WTC11 (cell line): ENCODE results near the gene EML6. TPM values are rescaled to one million over a fixed set of nuclear protein-coding genes. Genes with fewer than 3 reads are reported as not detected.
"Not testable (repeated sequence)": the region's sequence is repeated elsewhere in the genome, so short reads cannot be mapped to it uniquely, and the experiment has no call there.

Source experiments
- ATAC-seq: fragments of 200-7000 bp; cut with Tn5 transposase; 2 replicates; pipeline ENCODE4 v1.10.0; 2021; ENCODE audit warnings: mild to moderate bottlenecking, moderate library complexity
- CTCF ChIA-PET: fragments of 300-600 bp; sonication (Branson Sonifier 250); formaldehyde crosslinking; loops from one replicate; lab custom pipeline; 2021; ENCODE audit warnings: antibody characterized with exemption; lab: Charles Lee
- POLR2A ChIA-PET: fragments of 350-600 bp; sonication (Branson Sonifier 250); formaldehyde crosslinking; loops from one replicate; lab custom pipeline; 2021; ENCODE audit warnings: antibody characterized with exemption; lab: Charles Lee
- DNase-seq: peaks from one replicate; pipeline ENCODE4 v3.0.0; 2021; ENCODE audit warnings: low spot score
- H3K27ac Mint-ChIP-seq: 2 replicates; pipeline ENCODE4 v1.8.0; 2021; ENCODE audit warnings: mixed read lengths
- H3K27me3 Mint-ChIP-seq: 2 replicates; pipeline ENCODE4 v1.8.0; 2021; ENCODE audit warnings: low read depth, mild to moderate bottlenecking, moderate library complexity, mixed read lengths
- H3K36me3 Mint-ChIP-seq: 2 replicates; pipeline ENCODE4 v1.8.0; 2021; ENCODE audit warnings: mixed read lengths
- H3K4me1 Mint-ChIP-seq: 2 replicates; pipeline ENCODE4 v1.8.0; 2022; ENCODE audit warnings: mixed read lengths
- H3K4me3 Mint-ChIP-seq: 2 replicates; pipeline ENCODE4 v1.8.0; 2021; ENCODE audit warnings: mild to moderate bottlenecking, moderate library complexity, mixed read lengths
- H3K9me3 Mint-ChIP-seq: 2 replicates; pipeline ENCODE4 v1.8.0; 2021; ENCODE audit warnings: mixed read lengths
- CBFB ChIP-seq: sonication (generic); formaldehyde crosslinking; IDR thresholded peaks from 2 replicates; pipeline ENCODE4 v1.8.1; 2022; ENCODE audit warnings: mild to moderate bottlenecking, low read depth, missing genetic modification reagents
- ELF4 ChIP-seq: sonication (generic); formaldehyde crosslinking; IDR thresholded peaks from 2 replicates; pipeline ENCODE4 v1.8.1; 2022; ENCODE audit warnings: low read depth, mild to moderate bottlenecking, moderate library complexity, missing genetic modification reagents
- MXD4 ChIP-seq: fragments of 250-450 bp; sonication (Bioruptor Pico); IDR thresholded peaks from 2 replicates; pipeline ENCODE4 v1.8.0; 2021; ENCODE audit warnings: mild to moderate bottlenecking, moderate library complexity, borderline replicate concordance
- MYBL2 ChIP-seq: sonication (generic); formaldehyde crosslinking; IDR thresholded peaks from 2 replicates; pipeline ENCODE4 v1.8.1; 2023; ENCODE audit warnings: mild to moderate bottlenecking, moderate library complexity, missing genetic modification reagents
- NFE2L1 ChIP-seq: sonication (generic); formaldehyde crosslinking; IDR thresholded peaks from 2 replicates; pipeline ENCODE4 v1.8.1; 2023; ENCODE audit warnings: missing genetic modification reagents
- NR2C2 ChIP-seq: sonication (generic); formaldehyde crosslinking; IDR thresholded peaks from 2 replicates; pipeline ENCODE4 v1.8.0; 2022; ENCODE audit warnings: mild to moderate bottlenecking, missing genetic modification reagents
- TCF7 ChIP-seq: sonication (generic); formaldehyde crosslinking; IDR thresholded peaks from 2 replicates; pipeline ENCODE4 v1.8.0; 2022; ENCODE audit warnings: mild to moderate bottlenecking, low read depth, missing genetic modification reagents, moderate library complexity
- ZNF121 ChIP-seq: sonication (generic); formaldehyde crosslinking; IDR thresholded peaks from 2 replicates; pipeline ENCODE4 v1.8.0; 2023; ENCODE audit warnings: missing genetic modification reagents
- ZNF232 ChIP-seq: sonication (generic); formaldehyde crosslinking; IDR thresholded peaks from 2 replicates; pipeline ENCODE4 v1.8.0; 2022; ENCODE audit warnings: mild to moderate bottlenecking, missing genetic modification reagents
- total RNA-seq: library from RNA; stranded (reverse); gene quantifications from 3 replicates; pipeline ENCODE4 v1.2.3, GENCODE V29; 2021
- TF ChIP-seq, protein P1 (sequence below): sonication (generic); formaldehyde crosslinking; IDR thresholded peaks from 2 replicates; pipeline ENCODE4 v1.8.0; 2022; ENCODE audit warnings: mild to moderate bottlenecking, missing genetic modification reagents
- TF ChIP-seq, protein P2 (sequence below): fragments of 250-450 bp; sonication (Bioruptor Pico); IDR thresholded peaks from 2 replicates; pipeline ENCODE4 v1.9.0; 2021; ENCODE audit warnings: moderate library complexity, mild to moderate bottlenecking, inconsistent platforms, borderline replicate concordance
- TF ChIP-seq, protein P3 (sequence below): sonication (generic); formaldehyde crosslinking; IDR thresholded peaks from 2 replicates; pipeline ENCODE4 v1.8.1; 2023; ENCODE audit warnings: mild to moderate bottlenecking, missing genetic modification reagents, borderline replicate concordance
- TF ChIP-seq, protein P4 (sequence below): sonication (generic); formaldehyde crosslinking; conservative IDR thresholded peaks from 2 replicates; pipeline ENCODE4 v1.8.1; 2023; ENCODE audit warnings: mild to moderate bottlenecking, low read depth, missing genetic modification reagents, moderate library complexity
- TF ChIP-seq, protein P5 (sequence below): fragments of 250-450 bp; sonication (Bioruptor Pico); IDR thresholded peaks from 2 replicates; pipeline ENCODE4 v1.8.0; 2021; ENCODE audit warnings: mild to moderate bottlenecking

The EML6 gene
- total RNA-seq, 1 experiment from 2014 or later = 2.1 TPM

DNA sequence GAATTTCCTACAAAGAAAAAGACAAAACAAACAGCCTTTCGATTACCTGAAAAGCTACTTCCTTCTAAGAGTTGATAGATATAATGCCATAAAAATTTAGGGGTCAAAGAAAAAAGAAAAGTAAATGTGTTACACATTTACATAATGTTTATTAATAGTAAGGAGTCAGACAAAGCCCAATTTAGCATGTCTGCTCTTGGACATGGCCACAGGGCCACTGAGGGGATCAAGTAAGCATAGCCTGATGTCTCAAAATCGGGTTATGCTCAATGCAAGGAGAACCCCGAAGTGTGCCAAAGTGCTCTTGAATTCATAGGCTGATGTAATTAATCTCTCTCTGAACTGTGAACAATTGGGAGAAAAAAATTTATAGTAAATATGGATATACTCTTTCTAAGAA, 265.1 kb downstream of the EML6 start (continued):
- TF ChIP-seq, protein P1, sequence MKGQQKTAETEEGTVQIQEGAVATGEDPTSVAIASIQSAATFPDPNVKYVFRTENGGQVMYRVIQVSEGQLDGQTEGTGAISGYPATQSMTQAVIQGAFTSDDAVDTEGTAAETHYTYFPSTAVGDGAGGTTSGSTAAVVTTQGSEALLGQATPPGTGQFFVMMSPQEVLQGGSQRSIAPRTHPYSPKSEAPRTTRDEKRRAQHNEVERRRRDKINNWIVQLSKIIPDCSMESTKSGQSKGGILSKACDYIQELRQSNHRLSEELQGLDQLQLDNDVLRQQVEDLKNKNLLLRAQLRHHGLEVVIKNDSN = no peak
- TF ChIP-seq, protein P2, sequence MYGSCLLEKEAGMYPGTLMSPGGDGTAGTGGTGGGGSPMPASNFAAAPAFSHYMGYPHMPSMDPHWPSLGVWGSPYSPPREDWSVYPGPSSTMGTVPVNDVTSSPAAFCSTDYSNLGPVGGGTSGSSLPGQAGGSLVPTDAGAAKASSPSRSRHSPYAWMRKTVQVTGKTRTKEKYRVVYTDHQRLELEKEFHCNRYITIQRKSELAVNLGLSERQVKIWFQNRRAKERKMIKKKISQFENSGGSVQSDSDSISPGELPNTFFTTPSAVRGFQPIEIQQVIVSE = no peak
- TF ChIP-seq NR2C2 (CRISPR knock-in tag) (no peak), MXD4 (CRISPR knock-in tag) (no peak), ELF4 (CRISPR knock-in tag) (no peak), CBFB (no peak), TCF7 (CRISPR knock-in tag) (no peak)
- TF ChIP-seq, protein P3, sequence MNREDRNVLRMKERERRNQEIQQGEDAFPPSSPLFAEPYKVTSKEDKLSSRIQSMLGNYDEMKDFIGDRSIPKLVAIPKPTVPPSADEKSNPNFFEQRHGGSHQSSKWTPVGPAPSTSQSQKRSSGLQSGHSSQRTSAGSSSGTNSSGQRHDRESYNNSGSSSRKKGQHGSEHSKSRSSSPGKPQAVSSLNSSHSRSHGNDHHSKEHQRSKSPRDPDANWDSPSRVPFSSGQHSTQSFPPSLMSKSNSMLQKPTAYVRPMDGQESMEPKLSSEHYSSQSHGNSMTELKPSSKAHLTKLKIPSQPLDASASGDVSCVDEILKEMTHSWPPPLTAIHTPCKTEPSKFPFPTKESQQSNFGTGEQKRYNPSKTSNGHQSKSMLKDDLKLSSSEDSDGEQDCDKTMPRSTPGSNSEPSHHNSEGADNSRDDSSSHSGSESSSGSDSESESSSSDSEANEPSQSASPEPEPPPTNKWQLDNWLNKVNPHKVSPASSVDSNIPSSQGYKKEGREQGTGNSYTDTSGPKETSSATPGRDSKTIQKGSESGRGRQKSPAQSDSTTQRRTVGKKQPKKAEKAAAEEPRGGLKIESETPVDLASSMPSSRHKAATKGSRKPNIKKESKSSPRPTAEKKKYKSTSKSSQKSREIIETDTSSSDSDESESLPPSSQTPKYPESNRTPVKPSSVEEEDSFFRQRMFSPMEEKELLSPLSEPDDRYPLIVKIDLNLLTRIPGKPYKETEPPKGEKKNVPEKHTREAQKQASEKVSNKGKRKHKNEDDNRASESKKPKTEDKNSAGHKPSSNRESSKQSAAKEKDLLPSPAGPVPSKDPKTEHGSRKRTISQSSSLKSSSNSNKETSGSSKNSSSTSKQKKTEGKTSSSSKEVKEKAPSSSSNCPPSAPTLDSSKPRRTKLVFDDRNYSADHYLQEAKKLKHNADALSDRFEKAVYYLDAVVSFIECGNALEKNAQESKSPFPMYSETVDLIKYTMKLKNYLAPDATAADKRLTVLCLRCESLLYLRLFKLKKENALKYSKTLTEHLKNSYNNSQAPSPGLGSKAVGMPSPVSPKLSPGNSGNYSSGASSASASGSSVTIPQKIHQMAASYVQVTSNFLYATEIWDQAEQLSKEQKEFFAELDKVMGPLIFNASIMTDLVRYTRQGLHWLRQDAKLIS (CRISPR knock-in tag) = no peak

DNA sequence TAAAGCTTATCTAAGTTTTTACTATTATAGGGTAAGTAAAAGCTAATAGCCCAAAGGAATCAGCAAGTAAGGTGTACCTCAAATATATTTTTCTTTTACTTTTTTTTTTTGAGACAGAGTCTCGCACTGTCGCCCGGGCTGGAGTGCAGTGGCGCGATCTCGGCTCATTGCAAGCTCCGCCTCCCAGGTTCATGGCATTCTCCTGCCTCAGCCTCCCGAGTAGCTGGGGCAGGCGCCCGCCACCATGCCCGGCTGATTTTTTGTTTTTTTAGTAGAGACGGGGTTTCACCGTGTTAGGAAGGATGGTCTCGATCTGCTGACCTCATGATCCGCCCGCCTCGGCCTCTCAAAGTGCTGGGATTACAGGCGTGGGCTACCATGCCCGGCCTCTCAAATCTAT, 267.2 kb downstream of the EML6 start:
- H3K27ac Mint-ChIP-seq, H3K27me3 Mint-ChIP-seq, POLR2A ChIA-PET, H3K9me3 Mint-ChIP-seq, H3K36me3 Mint-ChIP-seq, H3K4me3 Mint-ChIP-seq, CTCF ChIA-PET, ATAC-seq, DNase-seq: not testable (repeated sequence)
- H3K4me1 Mint-ChIP-seq = peaks cover 37% of the 10 kb centered on the region

DNA sequence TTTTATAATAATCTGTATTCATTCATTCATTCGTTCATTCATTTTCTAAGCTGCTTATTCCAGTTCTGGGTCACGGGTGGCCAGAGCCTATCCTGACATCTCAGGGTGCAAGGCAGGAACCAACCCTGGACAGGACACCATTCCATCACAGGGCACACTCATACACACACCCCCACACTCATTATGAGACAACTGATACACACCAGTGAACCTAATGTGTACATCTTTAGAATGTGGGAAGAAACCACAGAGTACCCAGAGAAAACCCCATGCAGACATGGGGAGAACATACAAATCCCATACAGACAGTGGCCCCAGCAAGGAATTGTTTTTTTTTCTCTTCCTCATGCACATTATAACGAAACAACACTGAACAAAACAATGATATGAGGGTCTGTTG, 272.1 kb downstream of the EML6 start:
- Mint-ChIP-seq H3K9me3 (no peaks in the 10 kb centered on the region), H3K27ac (no peak overlapping the region), H3K36me3 (no peaks in the 10 kb centered on the region), H3K4me1 (peaks cover 26% of the 10 kb centered on the region), H3K4me3 (no peak overlapping the region), H3K27me3 (no peaks in the 10 kb centered on the region)
- ChIA-PET POLR2A (no interaction called here), CTCF (no interaction called here)
- no peak for ATAC-seq
- DNase-seq = no peak
- no peak for TF ChIP-seq ZNF121 (CRISPR knock-in tag)
- TF ChIP-seq CBFB = no peak
- TF ChIP-seq ZNF232 (CRISPR knock-in tag) = no peak
- no peak for TF ChIP-seq MYBL2 (CRISPR knock-in tag)
- TF ChIP-seq, protein P4, sequence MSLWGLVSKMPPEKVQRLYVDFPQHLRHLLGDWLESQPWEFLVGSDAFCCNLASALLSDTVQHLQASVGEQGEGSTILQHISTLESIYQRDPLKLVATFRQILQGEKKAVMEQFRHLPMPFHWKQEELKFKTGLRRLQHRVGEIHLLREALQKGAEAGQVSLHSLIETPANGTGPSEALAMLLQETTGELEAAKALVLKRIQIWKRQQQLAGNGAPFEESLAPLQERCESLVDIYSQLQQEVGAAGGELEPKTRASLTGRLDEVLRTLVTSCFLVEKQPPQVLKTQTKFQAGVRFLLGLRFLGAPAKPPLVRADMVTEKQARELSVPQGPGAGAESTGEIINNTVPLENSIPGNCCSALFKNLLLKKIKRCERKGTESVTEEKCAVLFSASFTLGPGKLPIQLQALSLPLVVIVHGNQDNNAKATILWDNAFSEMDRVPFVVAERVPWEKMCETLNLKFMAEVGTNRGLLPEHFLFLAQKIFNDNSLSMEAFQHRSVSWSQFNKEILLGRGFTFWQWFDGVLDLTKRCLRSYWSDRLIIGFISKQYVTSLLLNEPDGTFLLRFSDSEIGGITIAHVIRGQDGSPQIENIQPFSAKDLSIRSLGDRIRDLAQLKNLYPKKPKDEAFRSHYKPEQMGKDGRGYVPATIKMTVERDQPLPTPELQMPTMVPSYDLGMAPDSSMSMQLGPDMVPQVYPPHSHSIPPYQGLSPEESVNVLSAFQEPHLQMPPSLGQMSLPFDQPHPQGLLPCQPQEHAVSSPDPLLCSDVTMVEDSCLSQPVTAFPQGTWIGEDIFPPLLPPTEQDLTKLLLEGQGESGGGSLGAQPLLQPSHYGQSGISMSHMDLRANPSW (CRISPR knock-in tag) = no peak
- no peak for TF ChIP-seq NFE2L1 (CRISPR knock-in tag)
- TF ChIP-seq ELF4 (CRISPR knock-in tag) = no peak
- TF ChIP-seq, protein P5, sequence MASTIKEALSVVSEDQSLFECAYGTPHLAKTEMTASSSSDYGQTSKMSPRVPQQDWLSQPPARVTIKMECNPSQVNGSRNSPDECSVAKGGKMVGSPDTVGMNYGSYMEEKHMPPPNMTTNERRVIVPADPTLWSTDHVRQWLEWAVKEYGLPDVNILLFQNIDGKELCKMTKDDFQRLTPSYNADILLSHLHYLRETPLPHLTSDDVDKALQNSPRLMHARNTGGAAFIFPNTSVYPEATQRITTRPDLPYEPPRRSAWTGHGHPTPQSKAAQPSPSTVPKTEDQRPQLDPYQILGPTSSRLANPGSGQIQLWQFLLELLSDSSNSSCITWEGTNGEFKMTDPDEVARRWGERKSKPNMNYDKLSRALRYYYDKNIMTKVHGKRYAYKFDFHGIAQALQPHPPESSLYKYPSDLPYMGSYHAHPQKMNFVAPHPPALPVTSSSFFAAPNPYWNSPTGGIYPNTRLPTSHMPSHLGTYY (CRISPR knock-in tag) = no peak
